Endothelial cell of umbilical vein (primary cell): ENCODE results near the gene CROCC2. TPM values are rescaled to one million over a fixed set of nuclear protein-coding genes. Genes with fewer than 3 reads are reported as not detected.
A peak's percentile ranks its signal among the peaks of the same experiment; 100 is the strongest.

Source experiments
- BruUV-seq: library from RNA; stranded (reverse); fragments of 400-500 nt; replicated peaks from 2 replicates; lab custom pipeline; 2021; lab: Mats Ljungman, UMichigan
- CTCF ChIA-PET: fragments of 300-600, 350-600 bp; sonication (Branson Sonifier 250); formaldehyde crosslinking; loops from one replicate; lab custom pipeline; 2021; ENCODE audit warnings: antibody characterized with exemption, inconsistent platforms; lab: Charles Lee
- POLR2A ChIA-PET: fragments of 300-600, 350-600 bp; sonication (Branson Sonifier 250); formaldehyde crosslinking; loops from one replicate; lab custom pipeline; 2021; ENCODE audit warnings: antibody characterized with exemption, inconsistent platforms; lab: Charles Lee
- DNase-seq: peaks from one replicate; pipeline ENCODE4 v3.0.0-alpha.2; 2011; ENCODE audit warnings: low read depth, low spot score
- FAIRE-seq: peaks from 2 replicates; lab custom pipeline; 2011; peaks lifted over from hg19 to GRCh38; lab: Jason Lieb, UNC
- H2AFZ ChIP-seq: 2 replicates; pipeline ENCODE4 v1.6.0; 2012; ENCODE audit warnings: low read depth, low read length, control low read depth, inconsistent platforms
- H3K27ac ChIP-seq: 2 replicates; pipeline ENCODE4 v1.5.1; 2011; ENCODE audit warnings: low read depth, mild to moderate bottlenecking, control low read depth, low read length, moderate library complexity; ENCODE audit not compliant: insufficient read depth
- H3K27me3 ChIP-seq, 2 experiments: 2 replicates each; pipeline versions ENCODE4 v1.6.0 to v1.6.1; 2011; ENCODE audit warnings: low read length in 2 of 2, mixed read lengths in 1 of 2; ENCODE audit not compliant: control insufficient read depth in 2 of 2, insufficient read depth in 2 of 2
- H3K36me3 ChIP-seq, 2 experiments: 2 replicates in 1 of 2; 3 replicates in 1 of 2; pipeline ENCODE4 v1.5.1; 2011; ENCODE audit warnings: low read length in 2 of 2, mild to moderate bottlenecking in 1 of 2, moderate library complexity in 1 of 2; ENCODE audit not compliant: control insufficient read depth in 2 of 2, insufficient read depth in 2 of 2; ENCODE audit errors: extremely low read depth in 1 of 2
- H3K4me1 ChIP-seq: 3 replicates; pipeline ENCODE4 v1.5.1; 2011; ENCODE audit warnings: mild to moderate bottlenecking, low read length; ENCODE audit not compliant: control insufficient read depth, insufficient read depth; ENCODE audit errors: extremely low read depth
- H3K4me2 ChIP-seq: 2 replicates; pipeline ENCODE4 v1.6.1; 2011; ENCODE audit warnings: low read length, control low read depth, mixed read lengths; ENCODE audit not compliant: insufficient read depth
- H3K4me3 ChIP-seq, 3 experiments: fragments of 200-600 bp in 1 of 3; sonication (generic), shearing (Covaris generic) in 1 of 3; replicated peaks in 1 of 3; 2 replicates each; pipeline ENCODE4 v1.5.1; 2011 to 2016; ENCODE audit warnings: control low read depth in 3 of 3, low read length in 3 of 3, mild to moderate bottlenecking in 2 of 3, inconsistent platforms in 1 of 3, low read depth in 1 of 3, moderate library complexity in 1 of 3; ENCODE audit not compliant: insufficient read depth in 1 of 3
- H3K79me2 ChIP-seq: 2 replicates; pipeline ENCODE4 v1.6.0; 2012; ENCODE audit warnings: low read length, inconsistent platforms; ENCODE audit not compliant: control insufficient read depth, insufficient read depth
- H3K9ac ChIP-seq: replicated peaks from 2 replicates; pipeline ENCODE3; 2011; ENCODE audit warnings: low read length, control low read depth; ENCODE audit not compliant: insufficient read depth; ENCODE audit errors: extremely low read depth
- H3K9me1 ChIP-seq: replicated peaks from 3 replicates; pipeline ENCODE4 v1.6.0; 2011; ENCODE audit warnings: mild to moderate bottlenecking, low read length; ENCODE audit not compliant: control insufficient read depth, insufficient read depth; ENCODE audit errors: extremely low read depth
- H3K9me3 ChIP-seq: replicated peaks from 2 replicates; pipeline ENCODE4 v1.5.1; 2012; ENCODE audit warnings: low read length, inconsistent platforms; ENCODE audit not compliant: control insufficient read depth, insufficient read depth
- H4K20me1 ChIP-seq: replicated peaks from 2 replicates; pipeline ENCODE3; 2011; ENCODE audit warnings: mild to moderate bottlenecking, low read length; ENCODE audit not compliant: control insufficient read depth, insufficient read depth; ENCODE audit errors: extremely low read depth
- EZH2 ChIP-seq: IDR thresholded peaks from 2 replicates; pipeline ENCODE4 v1.6.1; 2012; ENCODE audit warnings: borderline replicate concordance, low read depth, mild to moderate bottlenecking, moderate library complexity, low read length, inconsistent platforms; ENCODE audit not compliant: severe bottlenecking
- GATA2 ChIP-seq: IDR thresholded peaks from 2 replicates; pipeline ENCODE4 v1.7.0; 2011; ENCODE audit warnings: low read depth, mild to moderate bottlenecking, moderate library complexity, mixed read lengths, low read length; ENCODE audit not compliant: insufficient read length, insufficient read depth
- JUN ChIP-seq: IDR thresholded peaks from 2 replicates; pipeline ENCODE4 v1.6.1; 2011; ENCODE audit warnings: borderline replicate concordance, low read depth; ENCODE audit not compliant: insufficient read length, insufficient read depth
- MYC ChIP-seq: IDR thresholded peaks from one replicate; pipeline ENCODE4 v1.6.1; 2011; ENCODE audit warnings: mild to moderate bottlenecking, low read depth, low read length
- POLR2A ChIP-seq: IDR thresholded peaks from 2 replicates; pipeline ENCODE4 v1.6.1; 2012; ENCODE audit warnings: low read depth, mild to moderate bottlenecking, control low read depth, low read length
- POLR2AphosphoS5 ChIP-seq: IDR thresholded peaks from 2 replicates; pipeline ENCODE4 v1.6.1; 2012; ENCODE audit warnings: low read depth, mild to moderate bottlenecking, control low read depth, low read length, moderate library complexity; ENCODE audit not compliant: insufficient read depth
- dilution Hi-C: fragments of 300-500 bp; cut with MboI; formaldehyde crosslinking; loops from one replicate; pipeline ENCODE4 v1.15.0; 2019; ENCODE audit warnings: low sequenced_read_pairs; ENCODE audit not compliant: extremely low pct_ligation_motif_present
- intact Hi-C: fragments of 100-400 bp; cut with micrococcal nuclease; formaldehyde crosslinking; loops from one replicate; pipeline ENCODE4 v1.10.0; 2022
- polyA plus RNA-seq, 4 experiments: library from polyadenylated mRNA; depleted of rRNA in 3 of 4; stranded (reverse) in 3 of 4; unstranded in 1 of 4; fragments of >200 nt; gene quantifications; 2 replicates each; pipeline versions ENCODE4 v1.2.1 to v1.2.3, GENCODE V29; 2011 to 2012; ENCODE audit warnings: missing spikeins in 1 of 4
- total RNA-seq: library from RNA; stranded (reverse); gene quantifications from 2 replicates; pipeline ENCODE4 v1.2.3, GENCODE V29; 2021
- TF ChIP-seq, protein P1 (sequence below), 2 donors: IDR thresholded peaks; 1 replicate in 1 of 2; 2 replicates in 1 of 2; pipeline ENCODE4 v1.5.1; 2011; ENCODE audit warnings: low read length in 2 of 2, mild to moderate bottlenecking in 2 of 2, moderate library complexity in 2 of 2, control low read depth in 1 of 2, inconsistent platforms in 1 of 2, low read depth in 1 of 2; ENCODE audit not compliant: insufficient read depth in 1 of 2; ENCODE audit errors: extremely low read depth in 1 of 2
- TF ChIP-seq, protein P2 (sequence below): IDR thresholded peaks from 2 replicates; pipeline ENCODE4 v1.6.1; 2011; ENCODE audit not compliant: insufficient read depth, insufficient read length

The CROCC2 gene
- total and polyA plus RNA-seq, 2 donors (not counting 3 experiments of a cell fraction or from before 2014, with no cell fraction given) = not detected

DNA sequence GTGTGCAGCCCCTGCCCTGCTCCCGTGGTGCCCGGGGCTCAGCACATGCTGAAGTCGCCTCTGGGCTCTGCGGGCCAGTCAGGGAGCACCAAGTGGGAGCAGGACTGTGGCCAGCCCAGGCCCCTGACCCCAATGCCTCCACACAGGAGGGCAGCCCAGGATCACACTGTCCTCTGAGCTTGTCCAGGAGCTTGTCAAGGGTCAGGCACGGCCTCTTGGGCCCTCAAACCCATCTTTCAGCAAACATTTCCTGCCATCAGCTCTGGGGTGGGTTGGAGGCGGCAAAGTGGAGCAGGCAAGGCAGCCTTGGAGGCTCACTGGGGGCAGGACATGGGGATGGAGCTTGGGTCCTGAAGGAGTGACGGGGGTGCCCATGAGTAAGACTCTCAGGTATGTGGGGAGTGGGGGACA is 102.6 kb downstream of the CROCC2 start:
- H3K9ac ChIP-seq = no peak overlapping the region
- ChIA-PET CTCF (interaction anchor here (1.7 to 3.5 kb wide), 4 partner anchors 8 to 95 kb away, joined by 13 to 30 read pairs (median 22); no protein-coding TSS in a partner anchor), POLR2A (no interaction called here)
- peak overlapping the region; percentile 58 for H3K27ac ChIP-seq
- DNase-seq = no peak
- peaks cover 10% of the 10 kb centered on the region for H3K79me2 ChIP-seq
- BruUV-seq = no TSS peak
- no peak for FAIRE-seq
- H3K4me3 ChIP-seq = no peak overlapping the region
- intact Hi-C loops (no loop called here), dilution Hi-C loops (no loop called here)
- H4K20me1 ChIP-seq = no peaks in the 10 kb centered on the region
- H3K4me2 ChIP-seq = no peak overlapping the region
- no peaks in the 10 kb centered on the region for H3K36me3 ChIP-seq
- H3K27me3 ChIP-seq = no peaks in the 10 kb centered on the region
- no peaks in the 10 kb centered on the region for H3K9me3 ChIP-seq
- no peak overlapping the region for H2AFZ ChIP-seq
- no peaks in the 10 kb centered on the region for H3K9me1 ChIP-seq
- TF ChIP-seq MYC (no peak), POLR2AphosphoS5 (no peak), EZH2 (no peak), POLR2A (no peak), JUN (no peak), GATA2 (no peak)
- TF ChIP-seq, protein P1, sequence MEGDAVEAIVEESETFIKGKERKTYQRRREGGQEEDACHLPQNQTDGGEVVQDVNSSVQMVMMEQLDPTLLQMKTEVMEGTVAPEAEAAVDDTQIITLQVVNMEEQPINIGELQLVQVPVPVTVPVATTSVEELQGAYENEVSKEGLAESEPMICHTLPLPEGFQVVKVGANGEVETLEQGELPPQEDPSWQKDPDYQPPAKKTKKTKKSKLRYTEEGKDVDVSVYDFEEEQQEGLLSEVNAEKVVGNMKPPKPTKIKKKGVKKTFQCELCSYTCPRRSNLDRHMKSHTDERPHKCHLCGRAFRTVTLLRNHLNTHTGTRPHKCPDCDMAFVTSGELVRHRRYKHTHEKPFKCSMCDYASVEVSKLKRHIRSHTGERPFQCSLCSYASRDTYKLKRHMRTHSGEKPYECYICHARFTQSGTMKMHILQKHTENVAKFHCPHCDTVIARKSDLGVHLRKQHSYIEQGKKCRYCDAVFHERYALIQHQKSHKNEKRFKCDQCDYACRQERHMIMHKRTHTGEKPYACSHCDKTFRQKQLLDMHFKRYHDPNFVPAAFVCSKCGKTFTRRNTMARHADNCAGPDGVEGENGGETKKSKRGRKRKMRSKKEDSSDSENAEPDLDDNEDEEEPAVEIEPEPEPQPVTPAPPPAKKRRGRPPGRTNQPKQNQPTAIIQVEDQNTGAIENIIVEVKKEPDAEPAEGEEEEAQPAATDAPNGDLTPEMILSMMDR (IDR thresholded peaks at IDR 0.05; ENCODE audit: extremely low read depth in 1 of 2, insufficient read depth in 1 of 2, low read depth in 1 of 2, low read length in 2 of 2) = no peak
- TF ChIP-seq, protein P2, sequence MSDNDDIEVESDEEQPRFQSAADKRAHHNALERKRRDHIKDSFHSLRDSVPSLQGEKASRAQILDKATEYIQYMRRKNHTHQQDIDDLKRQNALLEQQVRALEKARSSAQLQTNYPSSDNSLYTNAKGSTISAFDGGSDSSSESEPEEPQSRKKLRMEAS = no peak
- peaks cover 22% of the 10 kb centered on the region for H3K4me1 ChIP-seq
